Measurements from ENCODE around the gene HEATR5A. TPM values are rescaled to one million over a fixed set of nuclear protein-coding genes. Genes with fewer than 3 reads are reported as not detected.

The HEATR5A gene
- total and polyA plus RNA-seq, 2 donors (not counting 1 experiment from before 2014, with no cell fraction given): 45.4 to 59.8 TPM

DNA sequence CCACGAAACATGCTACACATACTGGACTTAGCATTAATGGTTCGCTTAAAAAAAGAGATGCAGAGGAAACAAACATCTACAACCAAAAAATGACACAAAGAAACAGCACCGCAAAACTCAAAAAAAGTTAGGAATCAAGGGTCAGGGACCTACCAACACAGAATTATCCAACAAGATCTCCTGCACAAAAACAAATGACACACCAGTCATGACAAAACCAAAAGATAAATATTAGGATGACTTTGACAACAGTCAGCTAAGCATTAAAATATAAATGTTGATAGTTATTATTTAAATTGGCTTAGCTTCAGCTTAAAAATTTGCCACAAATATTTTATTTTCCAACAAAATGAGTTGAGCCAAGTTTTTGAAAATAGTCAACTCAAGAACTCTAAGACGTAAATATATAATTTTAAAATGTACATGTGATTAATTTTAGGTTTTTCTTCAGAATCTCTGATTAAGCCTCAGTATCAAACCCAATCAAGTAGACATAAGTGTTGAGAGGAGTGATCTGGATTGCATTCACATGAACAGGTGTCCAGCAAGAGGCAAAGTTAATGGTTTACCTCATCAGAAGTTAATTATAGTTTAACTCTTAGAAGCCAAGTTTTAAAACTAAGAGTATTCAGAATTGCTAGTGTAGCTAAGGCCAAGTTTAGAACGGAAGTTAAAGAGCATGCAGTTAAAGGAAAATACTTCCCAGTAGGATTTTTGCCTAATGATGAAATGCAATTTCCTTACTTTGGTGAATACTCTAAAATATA, 79.9 kb downstream of the HEATR5A start:
- peaks cover 4% of the 10 kb centered on the region for H3K4me1 ChIP-seq (ENCODE audit: control insufficient read depth, extremely low read depth, insufficient read depth, low read length)
- H3K9ac ChIP-seq (ENCODE audit: insufficient read depth, low read length): no peak overlapping the region
- H3K4me3 ChIP-seq (replicated peaks in 1 of 4; ENCODE audit: control extremely low read depth in 1 of 4, insufficient read depth in 1 of 4, low read depth in 3 of 4, low read length in 4 of 4): no peak overlapping the region
- no peaks in the 10 kb centered on the region for H3K79me2 ChIP-seq (ENCODE audit: control insufficient read depth, insufficient read depth, low read length)
- H3K4me2 ChIP-seq (ENCODE audit: extremely low read depth, insufficient read depth, low read length): peak overlapping the region; percentile 3
- no peaks in the 10 kb centered on the region for H3K9me3 ChIP-seq (ENCODE audit: control insufficient read depth, insufficient read depth, low read depth, low read length)
- peaks cover 1% of the 10 kb centered on the region for H3K36me3 ChIP-seq (ENCODE audit: control insufficient read depth, insufficient read depth, low read length)
- no peak for TF ChIP-seq EZH2 (IDR thresholded peaks at IDR 0.05; ENCODE audit: low read length, missing control alignments)
- TF ChIP-seq, protein P1, sequence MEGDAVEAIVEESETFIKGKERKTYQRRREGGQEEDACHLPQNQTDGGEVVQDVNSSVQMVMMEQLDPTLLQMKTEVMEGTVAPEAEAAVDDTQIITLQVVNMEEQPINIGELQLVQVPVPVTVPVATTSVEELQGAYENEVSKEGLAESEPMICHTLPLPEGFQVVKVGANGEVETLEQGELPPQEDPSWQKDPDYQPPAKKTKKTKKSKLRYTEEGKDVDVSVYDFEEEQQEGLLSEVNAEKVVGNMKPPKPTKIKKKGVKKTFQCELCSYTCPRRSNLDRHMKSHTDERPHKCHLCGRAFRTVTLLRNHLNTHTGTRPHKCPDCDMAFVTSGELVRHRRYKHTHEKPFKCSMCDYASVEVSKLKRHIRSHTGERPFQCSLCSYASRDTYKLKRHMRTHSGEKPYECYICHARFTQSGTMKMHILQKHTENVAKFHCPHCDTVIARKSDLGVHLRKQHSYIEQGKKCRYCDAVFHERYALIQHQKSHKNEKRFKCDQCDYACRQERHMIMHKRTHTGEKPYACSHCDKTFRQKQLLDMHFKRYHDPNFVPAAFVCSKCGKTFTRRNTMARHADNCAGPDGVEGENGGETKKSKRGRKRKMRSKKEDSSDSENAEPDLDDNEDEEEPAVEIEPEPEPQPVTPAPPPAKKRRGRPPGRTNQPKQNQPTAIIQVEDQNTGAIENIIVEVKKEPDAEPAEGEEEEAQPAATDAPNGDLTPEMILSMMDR (conservative IDR thresholded peaks at IDR 0.05 in 1 of 2, IDR thresholded peaks at IDR 0.05 in 1 of 2; ENCODE audit: low read depth in 1 of 2, low read length in 2 of 2): no peak
- no peak for DNase-seq (ENCODE audit: low read depth in 2 of 2)
- H2AFZ ChIP-seq (ENCODE audit: low read length): no peak overlapping the region
- no peaks in the 10 kb centered on the region for H3K27me3 ChIP-seq (ENCODE audit: control insufficient read depth, insufficient read depth, low read length)
- H4K20me1 ChIP-seq (ENCODE audit: control insufficient read depth, extremely low read depth, insufficient read depth, low read length): no peaks in the 10 kb centered on the region
- no peak overlapping the region for H3K27ac ChIP-seq (ENCODE audit: insufficient read depth, low read length)

DNA sequence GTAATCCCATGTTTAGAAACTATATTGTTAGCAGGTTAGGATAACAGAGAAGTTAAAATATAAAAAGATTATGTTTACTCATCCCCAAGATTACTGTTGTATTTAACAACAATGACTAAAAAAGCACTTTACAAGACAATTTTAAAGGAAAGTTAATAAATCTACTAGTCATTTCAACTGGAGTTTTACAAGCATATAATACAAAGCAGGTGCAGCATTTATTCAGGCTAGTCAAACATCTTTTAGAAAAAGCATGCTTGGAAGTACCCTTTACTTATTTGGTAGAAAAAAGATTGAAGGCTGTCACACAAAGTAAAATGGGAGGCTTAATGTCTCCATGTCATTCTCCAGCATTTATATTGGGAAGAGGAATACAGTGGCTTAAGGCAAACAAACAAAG, 80.6 kb downstream of the HEATR5A start:
- H4K20me1 ChIP-seq (ENCODE audit: control insufficient read depth, extremely low read depth, insufficient read depth, low read length): no peaks in the 10 kb centered on the region
- no peaks in the 10 kb centered on the region for H3K9me3 ChIP-seq (ENCODE audit: control insufficient read depth, insufficient read depth, low read depth, low read length)
- H3K9ac ChIP-seq (ENCODE audit: insufficient read depth, low read length): no peak overlapping the region
- TF ChIP-seq EZH2 (IDR thresholded peaks at IDR 0.05; ENCODE audit: low read length, missing control alignments): no peak
- TF ChIP-seq, protein P1 (conservative IDR thresholded peaks at IDR 0.05 in 1 of 2, IDR thresholded peaks at IDR 0.05 in 1 of 2; ENCODE audit: low read depth in 1 of 2, low read length in 2 of 2): no peak
- no peak overlapping the region for H3K4me3 ChIP-seq (replicated peaks in 1 of 4; ENCODE audit: control extremely low read depth in 1 of 4, insufficient read depth in 1 of 4, low read depth in 3 of 4, low read length in 4 of 4)
- no peaks in the 10 kb centered on the region for H3K27me3 ChIP-seq (ENCODE audit: control insufficient read depth, insufficient read depth, low read length)
- no peak overlapping the region for H3K27ac ChIP-seq (ENCODE audit: insufficient read depth, low read length)
- no peaks in the 10 kb centered on the region for H3K79me2 ChIP-seq (ENCODE audit: control insufficient read depth, insufficient read depth, low read length)
- H3K4me2 ChIP-seq (ENCODE audit: extremely low read depth, insufficient read depth, low read length): no peak overlapping the region
- DNase-seq (ENCODE audit: low read depth in 2 of 2): no peak
- H3K4me1 ChIP-seq (ENCODE audit: control insufficient read depth, extremely low read depth, insufficient read depth, low read length): peaks cover 4% of the 10 kb centered on the region
- no peak overlapping the region for H2AFZ ChIP-seq (ENCODE audit: low read length)
- peaks cover 1% of the 10 kb centered on the region for H3K36me3 ChIP-seq (ENCODE audit: control insufficient read depth, insufficient read depth, low read length)

DNA sequence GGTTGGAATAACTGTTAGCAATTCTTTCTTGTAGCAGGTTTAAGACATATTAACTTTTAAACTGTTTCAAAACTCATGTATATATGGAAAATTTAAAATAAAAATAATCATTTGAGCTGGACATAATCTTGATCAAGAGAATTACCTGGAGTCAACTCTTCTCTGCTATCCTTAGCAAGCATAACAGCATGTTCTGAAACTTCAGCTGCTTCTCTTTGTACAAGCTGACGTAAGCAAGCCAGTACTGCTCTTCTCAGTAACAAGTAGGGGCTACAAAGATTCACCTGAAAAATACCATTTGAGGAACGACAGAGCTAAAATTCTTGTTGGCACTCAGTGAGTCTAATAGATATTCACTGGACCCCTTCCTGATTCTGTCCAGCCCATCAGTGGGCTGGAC, 83.0 kb downstream of the HEATR5A start:
- H3K36me3 ChIP-seq (ENCODE audit: control insufficient read depth, insufficient read depth, low read length): no peaks in the 10 kb centered on the region
- no peak for DNase-seq (ENCODE audit: low read depth in 2 of 2)
- H3K27me3 ChIP-seq (ENCODE audit: control insufficient read depth, insufficient read depth, low read length): no peaks in the 10 kb centered on the region
- no peak overlapping the region for H3K4me3 ChIP-seq (replicated peaks in 1 of 4; ENCODE audit: control extremely low read depth in 1 of 4, insufficient read depth in 1 of 4, low read depth in 3 of 4, low read length in 4 of 4)
- H3K4me2 ChIP-seq (ENCODE audit: extremely low read depth, insufficient read depth, low read length): no peak overlapping the region
- no peak overlapping the region for H2AFZ ChIP-seq (ENCODE audit: low read length)
- peaks cover 4% of the 10 kb centered on the region for H3K4me1 ChIP-seq (ENCODE audit: control insufficient read depth, extremely low read depth, insufficient read depth, low read length)
- no peaks in the 10 kb centered on the region for H4K20me1 ChIP-seq (ENCODE audit: control insufficient read depth, extremely low read depth, insufficient read depth, low read length)
- no peaks in the 10 kb centered on the region for H3K9me3 ChIP-seq (ENCODE audit: control insufficient read depth, insufficient read depth, low read depth, low read length)
- no peaks in the 10 kb centered on the region for H3K79me2 ChIP-seq (ENCODE audit: control insufficient read depth, insufficient read depth, low read length)
- TF ChIP-seq, protein P1 (conservative IDR thresholded peaks at IDR 0.05 in 1 of 2, IDR thresholded peaks at IDR 0.05 in 1 of 2; ENCODE audit: low read depth in 1 of 2, low read length in 2 of 2): no peak
- no peak for TF ChIP-seq EZH2 (IDR thresholded peaks at IDR 0.05; ENCODE audit: low read length, missing control alignments)
- no peak overlapping the region for H3K27ac ChIP-seq (ENCODE audit: insufficient read depth, low read length)
- H3K9ac ChIP-seq (ENCODE audit: insufficient read depth, low read length): no peak overlapping the region

All from fibroblast of lung (primary cell).